K562 treated with DMSO at 1 percent for 24 hours (cell line): ENCODE results near the gene MTARC1. TPM values are rescaled to one million over a fixed set of nuclear protein-coding genes. Genes with fewer than 3 reads are reported as not detected.

Source experiments
- total RNA-seq: library from RNA; unstranded; fragments of 300-600 nt; gene quantifications from 2 replicates; pipeline ENCODE4 v1.2.3, GENCODE V29; 2022; ENCODE audit warnings: low read depth; ENCODE audit not compliant: insufficient read depth

MTARC1 gene
- not detected in 2 replicates for total RNA-seq

GRCh38 chr1:220786337-220787068 lies at the start of gene MTARC1:
Gene MTARC1, plus strand, starts transcription at chr1:220786913. Its CDS starts 32 bp downstream, at chr1:220786945.

GRCh38 chr1:220748089-220748934 lies 38.4 kb upstream of the MTARC1 start, which contains the start of gene MTARC2:
Gene MTARC2, plus strand, starts transcription at chr1:220748322. Its CDS starts 210 bp downstream, at chr1:220748532.

Other genes starting within 250 kb of the MTARC1 start
- not detected in 2 replicates for gene C1orf115, start 96.5 kb upstream of the MTARC1 start, total RNA-seq
- gene MTARC2, start 38.6 kb upstream of the MTARC1 start, total RNA-seq = 0.53 TPM in 1 of 2 replicates, not detected in the other
- gene HLX, start 92.5 kb downstream of the MTARC1 start, total RNA-seq = 5.7 and 6.3 TPM in 2 replicates